HCT116 (cell line): Measurements from ENCODE around the gene FADD. TPM values are rescaled to one million over a fixed set of nuclear protein-coding genes. Genes with fewer than 3 reads are reported as not detected.

Experiments used
- ATAC-seq: fragments of 200-7000 bp; cut with Tn5 transposase; 2 replicates; pipeline ENCODE4 v1.9.1; 2020; ENCODE audit warnings: mild to moderate bottlenecking, moderate library complexity
- BruUV-seq: library from RNA; stranded (reverse); fragments of 400-500 nt; replicated peaks from 2 replicates; lab custom pipeline; 2021; lab: Mats Ljungman, UMichigan
- CTCF ChIA-PET: fragments of 300-600 bp; sonication (Branson Sonifier 250); formaldehyde crosslinking; loops from one replicate; lab custom pipeline; 2021; ENCODE audit warnings: antibody characterized with exemption; lab: Charles Lee
- POLR2A ChIA-PET: fragments of 300-600, 350-600 bp; sonication (Branson Sonifier 250); formaldehyde crosslinking; loops from one replicate; lab custom pipeline; 2021; ENCODE audit warnings: antibody characterized with exemption; lab: Charles Lee
- RAD21 ChIA-PET, 2 experiments: fragments of 300-600 bp; sonication (Branson Sonifier 250); formaldehyde crosslinking; loops; one replicate each; lab custom pipeline; 2023; ENCODE audit warnings: low total read pairs in 2 of 2; ENCODE audit not compliant: uncharacterized antibody in 2 of 2, unreplicated experiment in 2 of 2, low non-redundant PET in 1 of 2; lab: Charles Lee
- DNase-seq: peaks from one replicate; pipeline ENCODE4 v3.0.0-alpha.2; 2010; ENCODE audit warnings: low read depth, low spot score
- H2AFZ ChIP-seq: fragments of 200-600 bp; shearing (Covaris generic), sonication (generic); 2 replicates; pipeline ENCODE4 v1.6.1; 2017; ENCODE audit warnings: low read depth, mixed run types, mixed read lengths, antibody characterized with exemption, low read length; ENCODE audit not compliant: poor library complexity, severe bottlenecking
- H3K27ac ChIP-seq: 2 replicates; pipeline ENCODE4 v1.5.1; 2012; ENCODE audit warnings: low read depth, low read length
- H3K27me3 ChIP-seq: fragments of 200-600 bp; sonication (generic); 2 replicates; pipeline ENCODE4 v1.6.1; 2016; ENCODE audit warnings: mixed run types, low read length, mixed read lengths; ENCODE audit not compliant: insufficient read depth
- H3K36me3 ChIP-seq, 2 experiments: fragments of 200-500 bp in 1 of 2; fragments of 200-600 bp in 1 of 2; sonication (Bioruptor generic) in 1 of 2; sonication (generic) in 1 of 2; 2 replicates each; pipeline versions ENCODE4 v1.5.1 to v1.6.1; 2014 to 2016; ENCODE audit warnings: low read length in 2 of 2, inconsistent platforms in 1 of 2, mixed read lengths in 1 of 2, mixed run types in 1 of 2; ENCODE audit not compliant: insufficient read depth in 2 of 2, control insufficient read depth in 1 of 2
- H3K4me1 ChIP-seq, 2 experiments: fragments of 200-600 bp in 1 of 2; sonication (generic) in 1 of 2; 2 replicates each; pipeline versions ENCODE4 v1.5.1 to v1.6.1; 2012 to 2017; ENCODE audit warnings: low read length in 2 of 2, inconsistent platforms in 1 of 2, mild to moderate bottlenecking in 1 of 2, mixed read lengths in 1 of 2, mixed run types in 1 of 2, moderate library complexity in 1 of 2; ENCODE audit not compliant: insufficient read depth in 2 of 2, control insufficient read depth in 1 of 2
- H3K4me2 ChIP-seq: fragments of 200-600 bp; sonication (generic); 2 replicates; pipeline ENCODE4 v1.6.1; 2017; ENCODE audit warnings: mixed run types, low read length, mixed read lengths
- H3K4me3 ChIP-seq, 2 experiments: fragments of 200-600 bp in 1 of 2; sonication (generic) in 1 of 2; replicated peaks in 1 of 2; 2 replicates each; pipeline ENCODE4 v1.5.1; 2011 to 2016; ENCODE audit warnings: low read length in 2 of 2, control low read depth in 1 of 2, low read depth in 1 of 2, mild to moderate bottlenecking in 1 of 2, mixed read lengths in 1 of 2, mixed run types in 1 of 2
- H3K79me2 ChIP-seq: fragments of 200-600 bp; sonication (generic); 2 replicates; pipeline ENCODE4 v1.6.1; 2017; ENCODE audit warnings: mild to moderate bottlenecking, mixed run types, low read length, moderate library complexity, mixed read lengths; ENCODE audit not compliant: insufficient read depth
- H3K9ac ChIP-seq: fragments of 200-600 bp; sonication (generic); 2 replicates; pipeline ENCODE4 v1.6.1; 2016; ENCODE audit warnings: low read length, mixed read lengths
- H3K9me2 ChIP-seq: fragments of 200-600 bp; sonication (generic), shearing (Covaris generic); 2 replicates; pipeline ENCODE4 v1.6.1; 2017; ENCODE audit warnings: mixed run types, mild to moderate bottlenecking, moderate library complexity; ENCODE audit not compliant: insufficient read depth
- H3K9me3 ChIP-seq, 2 experiments: fragments of 200-500 bp in 1 of 2; fragments of 200-600 bp in 1 of 2; sonication (Bioruptor generic) in 1 of 2; sonication (generic) in 1 of 2; 2 replicates each; pipeline ENCODE4 v1.6.1; 2014 to 2017; ENCODE audit warnings: low read length in 2 of 2, mixed read lengths in 2 of 2, inconsistent platforms in 1 of 2, low read depth in 1 of 2, mild to moderate bottlenecking in 1 of 2, mixed run types in 1 of 2, moderate library complexity in 1 of 2; ENCODE audit not compliant: control insufficient read depth in 1 of 2, insufficient read depth in 1 of 2
- H4K20me1 ChIP-seq: fragments of 200-600 bp; sonication (generic), shearing (Covaris generic); 2 replicates; pipeline ENCODE4 v1.6.1; 2017; ENCODE audit warnings: mixed run types, mild to moderate bottlenecking, moderate library complexity; ENCODE audit not compliant: insufficient read depth
- CBX3 ChIP-seq: IDR thresholded peaks from 2 replicates; pipeline ENCODE4 v1.6.1; 2012; ENCODE audit warnings: low read depth
- EGR1 ChIP-seq: IDR thresholded peaks from 2 replicates; pipeline ENCODE4 v1.6.1; 2012; ENCODE audit warnings: low read depth
- ELF1 ChIP-seq: IDR thresholded peaks from 2 replicates; pipeline ENCODE4 v1.6.1; 2012; ENCODE audit warnings: low read depth, borderline replicate concordance
- EZH2phosphoT487 ChIP-seq: fragments of 200-600 bp; IDR thresholded peaks from 2 replicates; pipeline ENCODE4 v1.6.1; 2018; ENCODE audit warnings: antibody characterized with exemption, borderline replicate concordance
- FOSL1 ChIP-seq: IDR thresholded peaks from 2 replicates; pipeline ENCODE4 v1.6.1; 2012; ENCODE audit warnings: low read depth
- MAX ChIP-seq: IDR thresholded peaks from 2 replicates; pipeline ENCODE4 v1.6.1; 2012
- POLR2AphosphoS5 ChIP-seq: IDR thresholded peaks from 2 replicates; pipeline ENCODE4 v1.6.1; 2011; ENCODE audit warnings: mild to moderate bottlenecking, low read depth, low read length, moderate library complexity
- RAD21 ChIP-seq: IDR thresholded peaks from 2 replicates; pipeline ENCODE4 v1.6.1; 2012; ENCODE audit warnings: low read depth, mild to moderate bottlenecking
- SIN3A ChIP-seq: IDR thresholded peaks from 2 replicates; pipeline ENCODE4 v1.6.1; 2012; ENCODE audit warnings: low read depth
- SP1 ChIP-seq: IDR thresholded peaks from 2 replicates; pipeline ENCODE4 v1.6.1; 2012; ENCODE audit warnings: low read depth
- YY1 ChIP-seq: IDR thresholded peaks from 2 replicates; pipeline ENCODE4 v1.6.1; 2011; ENCODE audit warnings: low read length, low read depth, moderate library complexity, mild to moderate bottlenecking; ENCODE audit not compliant: insufficient replicate concordance; ENCODE audit errors: extremely low read depth
- ZFX ChIP-seq: fragments of 450-650 bp; IDR thresholded peaks from 2 replicates; pipeline ENCODE4 v1.6.1; 2017
- ZNF274 ChIP-seq: fragments of 200-500 bp; sonication (Bioruptor generic); IDR thresholded peaks from 2 replicates; pipeline ENCODE4 v1.6.1; 2014; ENCODE audit warnings: mild to moderate bottlenecking, low read depth, low read length, inconsistent platforms
- intact Hi-C: fragments of 100-400 bp; cut with micrococcal nuclease; formaldehyde crosslinking; loops from 2 replicates; pipeline ENCODE4 v1.10.0; 2022
- total RNA-seq: library from RNA; stranded (reverse); gene quantifications from one replicate; pipeline ENCODE4 v1.2.1, GENCODE V29; 2021; ENCODE audit not compliant: unreplicated experiment
- TF ChIP-seq, protein P1 (sequence below), 3 experiments: fragments of 200-600 bp in 1 of 3; sonication (generic) in 1 of 3; IDR thresholded peaks in 2 of 3; conservative IDR thresholded peaks in 1 of 3; 2 replicates each; pipeline ENCODE4 v1.5.1; 2012 to 2017; ENCODE audit warnings: low read depth in 2 of 3, low read length in 2 of 3, antibody characterized with exemption in 1 of 3, borderline replicate concordance in 1 of 3, control low read depth in 1 of 3, mild to moderate bottlenecking in 1 of 3, mixed read lengths in 1 of 3, mixed run types in 1 of 3, moderate library complexity in 1 of 3; ENCODE audit not compliant: insufficient read depth in 1 of 3

FADD gene
- total RNA-seq, 1 experiment from 2014 or later = 26.7 TPM

DNA sequence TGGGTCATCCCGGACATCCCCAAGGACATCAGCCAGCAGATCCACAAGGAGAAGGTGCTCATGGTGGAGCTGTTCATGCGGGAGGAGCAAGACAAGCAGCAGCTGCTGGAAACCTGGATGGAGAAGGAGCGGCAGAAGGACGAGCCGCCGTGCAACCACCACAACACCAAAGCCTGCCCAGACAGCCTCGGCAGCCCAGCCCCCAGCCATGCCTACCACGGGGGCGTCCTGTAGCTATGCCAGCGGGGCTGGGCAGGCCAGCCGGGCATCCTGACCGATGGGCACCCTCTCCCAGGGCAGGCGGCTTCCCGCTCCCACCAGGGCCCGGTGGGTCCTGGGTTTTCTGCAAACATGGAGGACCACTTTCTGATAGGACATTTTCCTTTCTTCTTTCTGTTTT is 15.3 kb upstream of the FADD start:
- Histone ChIP-seq H3K27ac (no peak overlapping the region), H2AFZ (no peak overlapping the region), H3K4me1 (peaks cover 0 to 12% of the 10 kb centered on the region in 2 experiments; a peak in 2 of 4 replicates), H3K9me2 (no peaks in the 10 kb centered on the region), H3K4me2 (no peak overlapping the region), H3K36me3 (no peaks in the 10 kb centered on the region), H3K79me2 (no peaks in the 10 kb centered on the region), H3K27me3 (no peaks in the 10 kb centered on the region), H3K4me3 (no peak overlapping the region), H3K9ac (no peak overlapping the region), H3K9me3 (no peaks in the 10 kb centered on the region)
- ChIA-PET CTCF (interaction anchor here (2.0 kb wide), 1 partner anchor 273 kb away, joined by 6 read pairs; no protein-coding TSS in a partner anchor), RAD21 (no interaction called here), POLR2A (no interaction called here)
- intact Hi-C loops = no loop called here
- BruUV-seq = no TSS peak
- ATAC-seq (no peak), DNase-seq (no peak)
- TF ChIP-seq ZFX = no peak
- TF ChIP-seq SIN3A = no peak
- no peak for TF ChIP-seq RAD21
- no peak for TF ChIP-seq EGR1
- no peak for TF ChIP-seq POLR2AphosphoS5
- TF ChIP-seq ELF1 = no peak
- TF ChIP-seq CBX3 = no peak
- no peak for TF ChIP-seq MAX
- no peak for TF ChIP-seq EZH2phosphoT487
- TF ChIP-seq, all 23 proteins: peak for 0
- no peaks in the 10 kb centered on the region for H4K20me1 ChIP-seq

- no peaks in the 10 kb centered on the region for H3K9me2 ChIP-seq
- no peak overlapping the region for H3K4me2 ChIP-seq
- ChIA-PET RAD21 (no interaction called here), CTCF (no interaction called here), POLR2A (no interaction called here)
- no peak overlapping the region for H2AFZ ChIP-seq
- H3K27me3 ChIP-seq = no peaks in the 10 kb centered on the region
- no peaks in the 10 kb centered on the region for H3K36me3 ChIP-seq
- ATAC-seq = no peak
- no peaks in the 10 kb centered on the region for H3K79me2 ChIP-seq
- no peak overlapping the region for H3K27ac ChIP-seq
- no peaks in the 10 kb centered on the region for H3K9me3 ChIP-seq
- H4K20me1 ChIP-seq = no peaks in the 10 kb centered on the region
- no peak overlapping the region for H3K4me3 ChIP-seq
- no TSS peak for BruUV-seq
- DNase-seq = no peak
- H3K4me1 ChIP-seq = peaks cover 0 to 15% of the 10 kb centered on the region in 2 experiments; a peak in 2 of 4 replicates
- H3K9ac ChIP-seq = no peak overlapping the region
- TF ChIP-seq, protein P1, sequence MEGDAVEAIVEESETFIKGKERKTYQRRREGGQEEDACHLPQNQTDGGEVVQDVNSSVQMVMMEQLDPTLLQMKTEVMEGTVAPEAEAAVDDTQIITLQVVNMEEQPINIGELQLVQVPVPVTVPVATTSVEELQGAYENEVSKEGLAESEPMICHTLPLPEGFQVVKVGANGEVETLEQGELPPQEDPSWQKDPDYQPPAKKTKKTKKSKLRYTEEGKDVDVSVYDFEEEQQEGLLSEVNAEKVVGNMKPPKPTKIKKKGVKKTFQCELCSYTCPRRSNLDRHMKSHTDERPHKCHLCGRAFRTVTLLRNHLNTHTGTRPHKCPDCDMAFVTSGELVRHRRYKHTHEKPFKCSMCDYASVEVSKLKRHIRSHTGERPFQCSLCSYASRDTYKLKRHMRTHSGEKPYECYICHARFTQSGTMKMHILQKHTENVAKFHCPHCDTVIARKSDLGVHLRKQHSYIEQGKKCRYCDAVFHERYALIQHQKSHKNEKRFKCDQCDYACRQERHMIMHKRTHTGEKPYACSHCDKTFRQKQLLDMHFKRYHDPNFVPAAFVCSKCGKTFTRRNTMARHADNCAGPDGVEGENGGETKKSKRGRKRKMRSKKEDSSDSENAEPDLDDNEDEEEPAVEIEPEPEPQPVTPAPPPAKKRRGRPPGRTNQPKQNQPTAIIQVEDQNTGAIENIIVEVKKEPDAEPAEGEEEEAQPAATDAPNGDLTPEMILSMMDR (IDR thresholded peaks at IDR 0.05 in 2 of 3, conservative IDR thresholded peaks at IDR 0.05 in 1 of 3; ENCODE audit: borderline replicate concordance in 1 of 3, insufficient read depth in 1 of 3, low read depth in 2 of 3, low read length in 2 of 3) = no peak
- TF ChIP-seq FOSL1 = no peak
- TF ChIP-seq MAX = no peak
- no peak for TF ChIP-seq YY1
- no peak for TF ChIP-seq POLR2AphosphoS5
- TF ChIP-seq SP1 = no peak
- no peak for TF ChIP-seq ZNF274
- TF ChIP-seq SIN3A = no peak
- TF ChIP-seq ELF1 = no peak
- no peak for TF ChIP-seq RAD21
- intact Hi-C loops = loop anchor here (5.0 kb wide), 2 partner anchors 107 to 502 kb away; no protein-coding TSS in a partner anchor
Measured at GRCh38 chr11:70189622-70190021, 13.5 kb upstream of the FADD start.
